CD14-positive monocyte (primary cell): ENCODE measurements around the gene PYROXD2. TPM values are rescaled to one million over a fixed set of nuclear protein-coding genes. Genes with fewer than 3 reads are reported as not detected.

Source experiments
- DNase-seq, 3 donors: peaks; one replicate each; pipeline ENCODE4 v3.0.0-alpha.2; 2011 to 2022
- H2AFZ ChIP-seq: 2 replicates; pipeline ENCODE4 v1.6.0; 2012; ENCODE audit warnings: mild to moderate bottlenecking, low read depth, low read length, inconsistent platforms; ENCODE audit not compliant: insufficient read depth, poor library complexity, severe bottlenecking
- H3K27ac ChIP-seq, 2 donors: 1 replicate in 1 of 2; 2 replicates in 1 of 2; pipeline ENCODE4 v1.5.1; 2012 to 2013; ENCODE audit warnings: low read length in 2 of 2, control low read depth in 1 of 2, inconsistent platforms in 1 of 2, low read depth in 1 of 2, mild to moderate bottlenecking in 1 of 2
- H3K27me3 ChIP-seq, 2 donors: one replicate each; pipeline versions ENCODE4 v1.6.0 to v1.6.1; 2011 to 2013; ENCODE audit warnings: low read length in 2 of 2; ENCODE audit not compliant: control insufficient read depth in 2 of 2, insufficient read depth in 2 of 2
- H3K36me3 ChIP-seq, 2 donors: replicated peaks in 1 of 2; 1 replicate in 1 of 2; 2 replicates in 1 of 2; pipeline versions ENCODE4 v1.5.1 to v1.6.1; 2012 to 2013; ENCODE audit warnings: low read length in 2 of 2, control low read depth in 1 of 2, inconsistent platforms in 1 of 2, mild to moderate bottlenecking in 1 of 2; ENCODE audit not compliant: insufficient read depth in 2 of 2, control insufficient read depth in 1 of 2
- H3K4me1 ChIP-seq, 2 donors: 1 replicate in 1 of 2; 2 replicates in 1 of 2; pipeline versions ENCODE4 v1.5.1 to v1.6.1; 2012 to 2013; ENCODE audit warnings: low read length in 2 of 2, control low read depth in 1 of 2, inconsistent platforms in 1 of 2, mild to moderate bottlenecking in 1 of 2, moderate library complexity in 1 of 2; ENCODE audit not compliant: insufficient read depth in 2 of 2, control insufficient read depth in 1 of 2
- H3K4me2 ChIP-seq: replicated peaks from 2 replicates; pipeline ENCODE3; 2012; ENCODE audit warnings: low read length, moderate library complexity, mild to moderate bottlenecking; ENCODE audit not compliant: poor library complexity, severe bottlenecking; ENCODE audit errors: extremely low read depth
- H3K4me3 ChIP-seq, 3 experiments: fragments of 200-600 bp in 1 of 3; sonication (generic) in 1 of 3; replicated peaks in 1 of 3; 1 replicate in 2 of 3; 2 replicates in 1 of 3; pipeline ENCODE4 v1.5.1; 2011 to 2013; ENCODE audit warnings: low read length in 3 of 3, mild to moderate bottlenecking in 3 of 3, control low read depth in 2 of 3, low read depth in 2 of 3, inconsistent platforms in 1 of 3, moderate library complexity in 1 of 3
- H3K79me2 ChIP-seq: 2 replicates; pipeline ENCODE4 v1.6.0; 2012; ENCODE audit warnings: mild to moderate bottlenecking, control low read depth, inconsistent platforms, low read length, moderate library complexity; ENCODE audit not compliant: insufficient read depth
- H3K9ac ChIP-seq: 2 replicates; pipeline ENCODE4 v1.6.0; 2017; ENCODE audit warnings: low read length, mild to moderate bottlenecking; ENCODE audit not compliant: insufficient read depth, poor library complexity, severe bottlenecking
- H3K9me3 ChIP-seq, 2 donors: replicated peaks in 1 of 2; 1 replicate in 1 of 2; 2 replicates in 1 of 2; pipeline versions ENCODE4 v1.5.1 to v1.6.1; 2012 to 2013; ENCODE audit warnings: low read length in 2 of 2, control low read depth in 1 of 2; ENCODE audit not compliant: control insufficient read depth in 1 of 2, insufficient read depth in 1 of 2
- H4K20me1 ChIP-seq: 2 replicates; pipeline ENCODE4 v1.6.0; 2012; ENCODE audit warnings: mild to moderate bottlenecking, low read length, control low read depth, moderate library complexity; ENCODE audit not compliant: insufficient read depth
- H3K27ac Mint-ChIP-seq, 7 donors: one replicate each; pipeline ENCODE4 v1.8.0; 2020; ENCODE audit warnings: mild to moderate bottlenecking in 7 of 7, mixed read lengths in 7 of 7, moderate library complexity in 6 of 7, inconsistent platforms in 2 of 7
- H3K27me3 Mint-ChIP-seq, 3 donors: one replicate each; pipeline ENCODE4 v1.8.0; 2021 to 2022; ENCODE audit warnings: low read depth in 3 of 3, mild to moderate bottlenecking in 3 of 3, mixed read lengths in 3 of 3, moderate library complexity in 3 of 3, inconsistent platforms in 1 of 3
- H3K36me3 Mint-ChIP-seq, 2 donors: one replicate each; pipeline ENCODE4 v1.8.0; 2020; ENCODE audit warnings: mixed read lengths in 2 of 2, inconsistent platforms in 1 of 2, mild to moderate bottlenecking in 1 of 2
- H3K4me1 Mint-ChIP-seq: one replicate; pipeline ENCODE4 v1.8.0; 2020; ENCODE audit warnings: mild to moderate bottlenecking, mixed read lengths
- H3K4me3 Mint-ChIP-seq, 2 donors: one replicate each; pipeline ENCODE4 v1.8.0; 2020; ENCODE audit warnings: mild to moderate bottlenecking in 2 of 2, mixed read lengths in 2 of 2, moderate library complexity in 1 of 2
- H3K9me3 Mint-ChIP-seq, 7 donors: one replicate each; pipeline ENCODE4 v1.8.0; 2020 to 2022; ENCODE audit warnings: mixed read lengths in 7 of 7, mild to moderate bottlenecking in 6 of 7, moderate library complexity in 6 of 7, inconsistent platforms in 2 of 7
- CTCF ChIP-seq: fragments of 200-600 bp; IDR thresholded peaks from one replicate; pipeline ENCODE4 v1.8.0; 2022; ENCODE audit warnings: antibody characterized with exemption, mild to moderate bottlenecking
- WGBS: methylation state at CpG from one replicate; pipeline ENCODE4 v1.1.5; 2013; ENCODE audit warnings: missing lambda C conversion rate; ENCODE audit not compliant: insufficient coverage; 5-methylcytosine and 5-hydroxymethylcytosine counted together
- intact Hi-C, 2 donors: fragments of 100-400 bp; cut with micrococcal nuclease; formaldehyde crosslinking; loops; one replicate each; pipeline versions ENCODE4 v1.15.0 to v1.15.1; 2023
- polyA plus RNA-seq, 3 donors: library from polyadenylated mRNA; depleted of rRNA in 1 of 3; unstranded in 2 of 3; stranded (reverse) in 1 of 3; fragments of 300-500 nt in 2 of 3; fragments of >200 nt in 1 of 3; fragmentation: Illumina TruSeq in 2 of 3; gene quantifications; 1 replicate in 2 of 3; 2 replicates in 1 of 3; pipeline ENCODE4 v1.2.3, GENCODE V29; 2012 to 2021

Gene PYROXD2
- polyA plus RNA-seq, 3 donors, result 0.27 to 21.6 (median 1.00) TPM

- H3K36me3 ChIP-seq, result no peaks in the 10 kb centered on the region
- no peak overlapping the region for H3K4me2 ChIP-seq
- H3K79me2 ChIP-seq, result no peaks in the 10 kb centered on the region
- no peak overlapping the region for H3K9ac ChIP-seq
- no peaks in the 10 kb centered on the region for H3K36me3 Mint-ChIP-seq
- no peaks in the 10 kb centered on the region for H3K4me1 ChIP-seq
- peaks cover 14 to 16% (median 16%) of the 10 kb centered on the region in 3 donors for H3K27me3 Mint-ChIP-seq
- peaks cover 0 to 4% of the 10 kb centered on the region in 2 donors for H3K27me3 ChIP-seq
- H2AFZ ChIP-seq, result no peak overlapping the region
- H4K20me1 ChIP-seq, result no peaks in the 10 kb centered on the region
- H3K9me3 ChIP-seq, result no peaks in the 10 kb centered on the region
- H3K4me3 Mint-ChIP-seq, result no peak overlapping the region
- intact Hi-C loops, result no loop called here
- no peak for TF ChIP-seq CTCF
- H3K9me3 Mint-ChIP-seq, result no peaks in the 10 kb centered on the region
- H3K4me1 Mint-ChIP-seq, result peaks cover 8% of the 10 kb centered on the region
- no peak overlapping the region for H3K27ac ChIP-seq
- peak in 2 of 3 donors; percentile 10 to 43 for DNase-seq
- 95% methylated on average over 2 of the region's 3 CpGs for WGBS
- no peak overlapping the region for H3K4me3 ChIP-seq
- peak overlapping the region in 1 of 7 donors; percentile 23 for H3K27ac Mint-ChIP-seq
Observed at GRCh38 chr10:98460837-98461499, 46.0 kb upstream of the PYROXD2 start.

GRCh38 chr10:98458809-98459784 is 44.1 kb upstream of the PYROXD2 start:
- Histone ChIP-seq H3K27ac (no peak overlapping the region), H4K20me1 (no peaks in the 10 kb centered on the region), H3K4me3 (no peak overlapping the region), H2AFZ (no peak overlapping the region), H3K79me2 (no peaks in the 10 kb centered on the region), H3K9me3 (no peaks in the 10 kb centered on the region), H3K4me1 (no peaks in the 10 kb centered on the region), H3K27me3 (peaks cover 0 to 4% of the 10 kb centered on the region in 2 donors), H3K4me2 (no peak overlapping the region), H3K9ac (no peak overlapping the region), H3K36me3 (no peaks in the 10 kb centered on the region)
- no peak overlapping the region for H3K4me3 Mint-ChIP-seq
- H3K9me3 Mint-ChIP-seq, result no peaks in the 10 kb centered on the region
- H3K27ac Mint-ChIP-seq, result no peak overlapping the region
- TF ChIP-seq CTCF, result no peak
- WGBS, result 98% methylated on average over 7 of the region's 15 CpGs
- DNase-seq, result no peak
- H3K4me1 Mint-ChIP-seq, result peaks cover 5% of the 10 kb centered on the region
- peaks cover 13 to 24% (median 17%) of the 10 kb centered on the region in 3 donors for H3K27me3 Mint-ChIP-seq
- H3K36me3 Mint-ChIP-seq, result no peaks in the 10 kb centered on the region
- intact Hi-C loops, result no loop called here
